HEK293T (cell line): ENCODE measurements around the gene TBCA.

Source experiments
- CTCF ChIA-PET: fragments of 350-600 bp; formaldehyde crosslinking; extraction: SDS; loops from one replicate; lab custom pipeline; 2021; ENCODE audit warnings: antibody characterized with exemption, inconsistent platforms; lab: Yijun Ruan, JAX
- POLR2A ChIA-PET: fragments of 350-600 bp; formaldehyde crosslinking; extraction: SDS; loops from one replicate; lab custom pipeline; 2020; ENCODE audit warnings: antibody characterized with exemption, inconsistent platforms; lab: Yijun Ruan, JAX
- DNase-seq: peaks from one replicate; pipeline ENCODE4 v3.0.0; 2012; ENCODE audit warnings: mixed read lengths; ENCODE audit errors: extremely low spot score
- ARNT ChIP-seq: fragments of 450-650 bp; IDR thresholded peaks from 2 replicates; pipeline ENCODE4 v1.6.1; 2017; ENCODE audit warnings: mild to moderate bottlenecking
- BHLHE40 ChIP-seq: fragments of 450-650 bp; IDR thresholded peaks from 2 replicates; pipeline ENCODE4 v1.6.1; 2016; ENCODE audit warnings: mild to moderate bottlenecking, moderate library complexity, borderline replicate concordance
- CTBP1 ChIP-seq: fragments of 450-650 bp; IDR thresholded peaks from 2 replicates; pipeline ENCODE4 v1.6.1; 2016; ENCODE audit warnings: borderline replicate concordance
- ELF4 ChIP-seq: fragments of 450-650 bp; IDR thresholded peaks from 2 replicates; pipeline ENCODE4 v1.6.1; 2017; ENCODE audit warnings: antibody characterized with exemption
- FOXA1 ChIP-seq: fragments of 450-650 bp; IDR thresholded peaks from 2 replicates; pipeline ENCODE4 v1.6.1; 2016; ENCODE audit warnings: mild to moderate bottlenecking
- FOXK2 ChIP-seq: fragments of 450-650 bp; IDR thresholded peaks from 2 replicates; pipeline ENCODE4 v1.6.1; 2016; ENCODE audit warnings: mild to moderate bottlenecking
- FOXM1 ChIP-seq: fragments of 450-650 bp; IDR thresholded peaks from 2 replicates; pipeline ENCODE4 v1.6.1; 2017; ENCODE audit warnings: mild to moderate bottlenecking, borderline replicate concordance
- HDGF ChIP-seq: fragments of 450-650 bp; IDR thresholded peaks from 2 replicates; pipeline ENCODE4 v1.6.1; 2017; ENCODE audit warnings: antibody characterized with exemption, borderline replicate concordance
- L3MBTL2 ChIP-seq: fragments of 450-650 bp; conservative IDR thresholded peaks from 2 replicates; pipeline ENCODE4 v1.6.1; 2016; ENCODE audit warnings: mild to moderate bottlenecking
- LEF1 ChIP-seq: fragments of 450-650 bp; IDR thresholded peaks from 2 replicates; pipeline ENCODE4 v1.6.1; 2017; ENCODE audit warnings: mild to moderate bottlenecking, borderline replicate concordance
- NFRKB ChIP-seq: fragments of 450-650 bp; IDR thresholded peaks from 2 replicates; pipeline ENCODE4 v1.6.1; 2016; ENCODE audit warnings: mild to moderate bottlenecking, moderate library complexity
- SP1 ChIP-seq: fragments of 450-650 bp; IDR thresholded peaks from 2 replicates; pipeline ENCODE4 v1.6.1; 2017
- SUZ12 ChIP-seq: fragments of 450-650 bp; IDR thresholded peaks from 2 replicates; pipeline ENCODE4 v1.6.1; 2016; ENCODE audit warnings: mild to moderate bottlenecking
- TARDBP ChIP-seq: fragments of 450-650 bp; IDR thresholded peaks from 2 replicates; pipeline ENCODE4 v1.6.1; 2016
- ZNF384 ChIP-seq: fragments of 450-650 bp; IDR thresholded peaks from 2 replicates; pipeline ENCODE4 v1.6.1; 2016
- TF ChIP-seq, protein P1 (sequence below): fragments of 450-650 bp; IDR thresholded peaks from 2 replicates; pipeline ENCODE4 v1.6.1; 2016

TBCA gene

DNA sequence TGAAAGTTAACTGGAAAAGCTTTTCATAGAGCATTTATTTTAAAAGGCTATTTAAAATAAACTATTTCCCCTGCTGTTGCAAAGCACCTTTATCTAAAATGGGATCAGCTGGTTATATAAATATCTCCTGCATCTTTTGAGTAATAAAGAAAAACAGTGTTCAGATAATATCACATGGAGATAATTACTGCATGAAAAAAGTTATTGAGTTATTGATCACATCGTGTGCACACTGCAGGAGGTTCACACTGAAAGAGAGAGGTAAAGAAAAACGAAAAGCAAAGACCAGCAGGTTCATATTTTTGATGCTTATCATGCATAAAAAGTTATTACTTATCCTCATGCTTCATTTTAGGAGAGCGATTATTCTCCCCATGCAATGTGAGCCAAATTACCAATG, 82.2 kb downstream of the TBCA start:
- POLR2A ChIA-PET, result no interaction called here
- DNase-seq, result no peak
- CTCF ChIA-PET, result no interaction called here
- TF ChIP-seq LEF1 (no peak), TARDBP (no peak), SUZ12 (no peak), ARNT (no peak), BHLHE40 (no peak), CTBP1 (no peak), NFRKB (no peak), SP1 (no peak), ELF4 (no peak), ZNF384 (no peak), FOXM1 (no peak), FOXA1 (no peak), L3MBTL2 (no peak), HDGF (no peak)
- TF ChIP-seq, protein P1, sequence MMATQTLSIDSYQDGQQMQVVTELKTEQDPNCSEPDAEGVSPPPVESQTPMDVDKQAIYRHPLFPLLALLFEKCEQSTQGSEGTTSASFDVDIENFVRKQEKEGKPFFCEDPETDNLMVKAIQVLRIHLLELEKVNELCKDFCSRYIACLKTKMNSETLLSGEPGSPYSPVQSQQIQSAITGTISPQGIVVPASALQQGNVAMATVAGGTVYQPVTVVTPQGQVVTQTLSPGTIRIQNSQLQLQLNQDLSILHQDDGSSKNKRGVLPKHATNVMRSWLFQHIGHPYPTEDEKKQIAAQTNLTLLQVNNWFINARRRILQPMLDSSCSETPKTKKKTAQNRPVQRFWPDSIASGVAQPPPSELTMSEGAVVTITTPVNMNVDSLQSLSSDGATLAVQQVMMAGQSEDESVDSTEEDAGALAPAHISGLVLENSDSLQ, result no peak

DNA sequence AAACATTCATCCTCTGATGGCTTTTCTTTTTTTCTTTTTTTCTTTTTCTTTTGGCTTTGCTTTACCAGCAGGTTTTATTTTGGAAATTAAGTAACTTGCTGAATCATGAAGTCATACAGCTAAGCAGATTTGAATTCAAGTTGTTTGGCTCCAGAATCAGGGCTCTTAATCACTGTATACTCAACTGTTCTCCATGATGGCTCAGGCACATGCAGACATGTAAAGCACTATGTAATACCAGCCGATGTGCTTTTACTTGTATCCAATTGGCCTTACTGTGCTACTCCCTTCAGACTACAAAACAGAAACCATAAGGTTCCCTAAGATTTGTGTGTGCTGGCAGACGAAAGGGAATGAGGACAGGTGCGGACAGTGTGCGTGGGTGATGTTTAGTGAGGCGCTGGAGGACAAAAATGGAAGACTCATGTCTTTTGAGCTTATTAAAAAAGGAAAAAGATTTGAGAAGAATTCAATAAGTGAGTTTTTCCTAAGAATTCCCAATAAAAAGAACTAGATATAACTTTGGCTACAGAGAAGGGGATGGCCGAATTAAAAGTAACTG, 92.9 kb downstream of the TBCA start:
- ChIA-PET CTCF (no interaction called here), POLR2A (no interaction called here)
- TF ChIP-seq SP1 (no peak), FOXM1 (no peak)
- no peak for DNase-seq

DNA sequence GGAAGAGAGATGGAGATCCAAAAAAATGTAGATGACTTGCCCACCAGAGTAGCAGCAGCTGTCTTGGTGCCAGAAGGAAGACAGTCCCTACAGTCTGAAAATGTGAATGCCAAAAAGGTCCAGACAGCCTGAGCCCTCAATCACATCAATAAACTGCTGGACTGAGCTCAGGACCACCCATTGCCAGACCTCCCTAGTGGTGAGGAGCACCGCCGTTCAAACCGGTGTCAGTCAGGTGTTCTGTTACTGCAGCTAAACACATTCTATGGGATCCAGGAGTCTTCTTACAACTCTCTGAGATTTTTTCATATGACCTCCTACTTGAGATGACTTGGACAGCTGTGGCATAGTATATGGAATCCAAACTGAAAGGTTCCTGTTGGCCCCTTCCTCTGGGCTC, 105.6 kb downstream of the TBCA start:
- DNase-seq, result no peak
- ChIA-PET POLR2A (no interaction called here), CTCF (interaction anchor here (0.6 kb wide), 1 partner anchor 87 kb away, joined by 12 read pairs; no protein-coding TSS in a partner anchor)
- TF ChIP-seq CTBP1 (no peak), TARDBP (no peak), SUZ12 (no peak), FOXM1 (no peak), SP1 (no peak), FOXK2 (no peak), L3MBTL2 (no peak), FOXA1 (no peak), ARNT (no peak), ELF4 (no peak), HDGF (no peak), NFRKB (no peak)
- TF ChIP-seq, protein P1, result no peak

DNA sequence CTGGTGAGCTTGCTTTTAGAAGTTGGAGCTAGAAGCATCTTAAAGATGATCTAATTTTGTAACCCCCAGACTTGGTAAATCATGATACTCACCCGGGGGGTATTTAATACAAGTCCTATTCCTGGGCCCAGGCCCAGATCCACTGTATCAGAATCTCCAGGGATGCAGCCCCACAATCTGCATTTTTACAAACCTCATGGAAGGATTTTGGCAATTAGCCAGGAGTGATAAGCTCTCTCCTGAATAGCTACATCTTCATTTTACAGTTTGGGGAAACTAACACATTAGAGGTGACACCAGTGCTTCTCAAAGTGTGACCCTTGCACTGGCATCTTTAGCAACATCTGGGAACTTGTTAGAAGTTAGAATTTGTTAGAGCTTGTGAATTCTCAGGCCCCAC, 106.5 kb downstream of the TBCA start:
- TF ChIP-seq FOXA1 (no peak), TARDBP (no peak), FOXM1 (no peak), NFRKB (no peak), CTBP1 (no peak), SP1 (no peak), ARNT (no peak), ELF4 (no peak), ZNF384 (no peak), HDGF (no peak), LEF1 (no peak), BHLHE40 (no peak), SUZ12 (no peak), FOXK2 (no peak), L3MBTL2 (no peak)
- TF ChIP-seq, protein P1, result no peak
- no peak for DNase-seq
- ChIA-PET CTCF (interaction anchor here (0.6 kb wide), 1 partner anchor 86 kb away, joined by 12 read pairs; no protein-coding TSS in a partner anchor), POLR2A (no interaction called here)

DNA sequence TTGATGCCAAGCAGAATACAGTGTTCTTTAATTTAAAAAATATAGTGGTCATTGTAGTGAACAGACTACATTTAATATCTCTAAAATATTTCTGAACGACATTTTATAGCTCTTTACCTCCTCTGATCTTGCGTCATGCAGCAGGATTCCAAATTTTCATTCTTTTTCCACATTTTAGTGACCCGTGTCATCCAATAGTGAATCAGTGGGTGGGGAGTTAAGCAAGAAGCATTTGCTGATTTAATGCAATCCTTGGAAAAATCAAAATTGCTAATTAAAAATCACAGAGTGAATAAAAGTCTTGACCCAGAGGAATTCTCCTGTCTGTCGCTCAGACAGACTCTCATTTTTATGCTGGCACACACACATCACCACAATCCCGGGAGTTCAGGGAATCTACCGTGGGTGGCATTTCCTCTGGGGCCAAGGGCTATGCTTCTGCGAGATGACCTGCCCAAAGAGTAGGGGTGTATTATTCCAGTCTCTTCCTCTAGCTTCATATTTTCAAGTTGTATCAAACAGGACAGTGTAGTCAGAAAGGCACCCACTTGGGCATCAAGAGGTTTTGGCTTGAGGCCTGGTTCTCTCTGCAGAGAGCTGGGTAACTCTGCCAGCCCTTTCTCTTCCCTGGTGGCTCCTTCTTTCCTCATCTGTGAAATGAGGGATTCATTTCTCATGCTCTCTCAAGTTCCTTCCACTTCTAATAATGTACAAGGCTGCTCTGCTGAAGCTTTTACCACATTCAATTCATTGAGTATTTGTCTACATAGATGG, 112.9 kb downstream of the TBCA start:
- CTCF ChIA-PET, result interaction anchor here (0.9 kb wide), 1 partner anchor 18 kb away, joined by 3 read pairs; no protein-coding TSS in a partner anchor
- no peak for TF ChIP-seq FOXK2
- no peak for TF ChIP-seq ZNF384
- no peak for TF ChIP-seq HDGF
- no peak for TF ChIP-seq LEF1
- no peak for TF ChIP-seq ELF4
- TF ChIP-seq FOXM1, result no peak
- TF ChIP-seq NFRKB, result no peak
- no peak for TF ChIP-seq SP1
- TF ChIP-seq ARNT, result no peak
- no peak for TF ChIP-seq BHLHE40
- no peak for DNase-seq
- POLR2A ChIA-PET, result no interaction called here

DNA sequence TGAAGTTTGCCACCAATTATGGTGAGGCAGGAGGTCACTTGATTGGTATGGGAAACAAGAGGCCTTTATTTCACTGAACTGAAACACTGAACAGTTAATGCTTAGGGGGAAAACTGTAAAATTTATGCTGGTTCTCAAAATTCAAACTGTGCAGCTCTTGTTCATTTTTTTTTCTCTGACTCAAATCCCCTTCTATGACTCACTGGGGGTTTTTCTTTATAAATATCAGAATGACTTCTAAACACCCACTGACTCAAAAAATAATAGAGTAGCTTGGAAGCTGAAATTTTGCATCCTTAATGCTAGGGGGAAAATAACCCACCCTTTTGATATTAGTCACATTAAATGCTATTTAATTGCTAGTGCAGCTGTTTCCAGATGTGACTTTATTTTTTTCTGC, 113.5 kb downstream of the TBCA start:
- ChIA-PET POLR2A (no interaction called here), CTCF (no interaction called here)
- no peak for TF ChIP-seq LEF1
- TF ChIP-seq, protein P1, result no peak
- no peak for TF ChIP-seq ZNF384
- no peak for TF ChIP-seq FOXA1
- no peak for TF ChIP-seq ELF4
- TF ChIP-seq BHLHE40, result no peak
- TF ChIP-seq NFRKB, result no peak
- TF ChIP-seq TARDBP, result no peak
- no peak for TF ChIP-seq L3MBTL2
- no peak for TF ChIP-seq ARNT
- TF ChIP-seq FOXM1, result no peak
- no peak for TF ChIP-seq CTBP1
- no peak for TF ChIP-seq SP1
- no peak for TF ChIP-seq HDGF
- TF ChIP-seq SUZ12, result no peak
- TF ChIP-seq FOXK2, result no peak
- DNase-seq, result no peak
